Coronary artery (tissue), 2 donors: ENCODE results near the gene PMEL.
"Not testable (repeated sequence)": the region's sequence is repeated elsewhere in the genome, so short reads cannot be mapped to it uniquely, and the experiment has no call there.

Experiments
- DNase-seq: peaks from one replicate; pipeline ENCODE4 v3.0.0-alpha.2; 2017; ENCODE audit warnings: low spot score
- H3K27ac ChIP-seq, 2 donors: fragments of 200-600 bp; sonication (generic); one replicate each; pipeline ENCODE4 v1.5.1; 2016 to 2019
- H3K4me3 ChIP-seq: fragments of 200-600 bp; sonication (generic); 2 replicates; pipeline ENCODE4 v1.5.1; 2016; ENCODE audit warnings: mild to moderate bottlenecking, moderate library complexity
- TF ChIP-seq, protein P1 (sequence below): fragments of 200-600 bp; sonication (generic); IDR thresholded peaks from one replicate; pipeline ENCODE4 v1.5.1; 2019; ENCODE audit warnings: antibody characterized with exemption

PMEL gene

DNA sequence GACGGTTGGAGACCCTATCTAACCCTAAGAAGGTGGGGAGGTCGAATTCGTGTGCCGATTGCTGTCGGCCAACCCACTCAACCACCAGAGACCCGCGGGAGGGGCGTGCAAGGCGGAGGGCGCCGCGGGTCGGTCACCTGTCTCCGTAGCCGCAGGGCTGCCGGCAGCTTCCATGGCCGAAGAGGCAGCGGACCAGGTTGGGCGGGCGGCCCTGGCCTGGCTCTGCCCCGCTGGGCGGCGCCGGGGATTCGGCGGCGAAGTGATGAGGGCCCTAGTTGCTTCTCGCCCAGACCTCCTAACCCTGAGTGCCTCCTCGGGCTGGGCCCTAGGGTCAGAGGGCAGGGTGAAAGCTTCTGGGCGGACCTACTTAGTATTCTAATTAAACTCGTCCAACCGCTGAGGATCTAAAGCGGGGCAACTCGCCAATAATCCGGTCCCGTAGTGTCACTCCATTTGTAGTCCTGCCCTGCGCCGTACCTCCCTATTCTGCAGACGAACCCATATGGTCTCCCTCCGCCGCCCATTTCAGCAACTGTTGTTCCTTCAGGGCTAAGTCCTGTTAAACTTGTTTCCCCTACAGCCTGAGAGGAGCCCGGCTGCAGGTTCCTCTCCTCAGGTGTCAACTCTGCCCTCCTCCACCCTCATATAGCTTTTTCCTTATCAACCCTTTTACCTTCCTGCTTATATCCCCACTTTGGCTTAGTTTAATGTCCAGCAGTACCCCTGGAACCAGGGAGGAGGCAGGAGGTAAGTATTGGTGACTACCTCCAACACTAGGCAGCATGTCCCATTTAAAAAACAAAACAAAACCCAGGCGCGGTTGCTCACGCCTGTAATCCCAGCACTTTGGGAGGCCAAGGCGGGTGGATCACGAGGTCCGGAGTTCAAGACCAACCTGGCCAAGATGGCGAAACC, 38.0 kb downstream of the PMEL start, which contains the start of gene PYM1:
Gene PYM1 (minus strand): TSS at position 307 of the 915 bp plus-strand sequence. CDS start 133 bp downstream, at position 174.
- H3K27ac ChIP-seq, result peak within 1 kb of the TSS; percentile 78 to 98
- TF ChIP-seq, protein P1, sequence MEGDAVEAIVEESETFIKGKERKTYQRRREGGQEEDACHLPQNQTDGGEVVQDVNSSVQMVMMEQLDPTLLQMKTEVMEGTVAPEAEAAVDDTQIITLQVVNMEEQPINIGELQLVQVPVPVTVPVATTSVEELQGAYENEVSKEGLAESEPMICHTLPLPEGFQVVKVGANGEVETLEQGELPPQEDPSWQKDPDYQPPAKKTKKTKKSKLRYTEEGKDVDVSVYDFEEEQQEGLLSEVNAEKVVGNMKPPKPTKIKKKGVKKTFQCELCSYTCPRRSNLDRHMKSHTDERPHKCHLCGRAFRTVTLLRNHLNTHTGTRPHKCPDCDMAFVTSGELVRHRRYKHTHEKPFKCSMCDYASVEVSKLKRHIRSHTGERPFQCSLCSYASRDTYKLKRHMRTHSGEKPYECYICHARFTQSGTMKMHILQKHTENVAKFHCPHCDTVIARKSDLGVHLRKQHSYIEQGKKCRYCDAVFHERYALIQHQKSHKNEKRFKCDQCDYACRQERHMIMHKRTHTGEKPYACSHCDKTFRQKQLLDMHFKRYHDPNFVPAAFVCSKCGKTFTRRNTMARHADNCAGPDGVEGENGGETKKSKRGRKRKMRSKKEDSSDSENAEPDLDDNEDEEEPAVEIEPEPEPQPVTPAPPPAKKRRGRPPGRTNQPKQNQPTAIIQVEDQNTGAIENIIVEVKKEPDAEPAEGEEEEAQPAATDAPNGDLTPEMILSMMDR, result no peak
- peak within 1 kb of the TSS; percentile 92 for H3K4me3 ChIP-seq
- peak; percentile 87 for DNase-seq

DNA sequence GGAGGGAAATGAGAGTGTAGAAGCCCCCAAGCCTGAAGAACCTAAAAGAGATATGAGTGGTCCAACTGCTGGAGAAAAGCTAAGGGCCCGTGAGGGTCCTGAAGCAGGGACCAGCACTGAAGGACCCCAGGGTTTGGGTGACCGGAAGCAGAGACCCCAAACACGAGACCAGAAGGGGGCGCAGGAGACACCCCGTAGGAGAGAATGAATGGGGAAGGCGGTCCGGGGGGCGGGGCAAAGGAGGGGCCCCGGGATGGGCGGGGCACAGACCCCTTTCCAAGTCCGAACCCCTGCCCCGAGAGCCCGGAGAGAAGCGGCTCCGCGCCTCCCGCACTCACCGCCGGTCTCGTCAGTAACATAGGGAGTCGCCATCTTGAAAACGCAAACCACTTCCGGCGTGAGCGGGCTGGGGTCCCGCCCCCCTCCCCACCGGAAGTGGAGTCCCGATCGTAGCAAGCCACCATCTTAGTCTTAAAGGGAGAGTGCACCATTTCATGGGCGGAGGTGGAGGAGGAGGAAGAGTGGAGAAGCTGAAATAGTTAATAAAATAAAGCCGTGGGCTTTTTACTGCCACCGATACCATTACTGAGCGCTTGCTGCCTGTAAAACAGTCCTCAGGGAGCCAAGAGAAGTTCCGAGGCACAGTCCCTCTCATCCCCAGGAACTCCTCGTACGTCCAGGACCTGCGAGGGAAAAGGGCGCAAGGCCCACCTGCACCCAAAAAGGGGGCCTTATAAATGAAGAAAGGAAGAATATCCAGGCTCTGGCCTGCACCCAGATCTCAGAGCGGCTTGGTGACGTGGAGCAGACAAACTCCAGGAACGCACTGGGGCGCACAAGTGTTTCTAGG, 38.9 kb downstream of the PMEL start:
- peak; percentile 94 for DNase-seq
- H3K4me3 ChIP-seq, result peak overlapping the region; percentile 92
- TF ChIP-seq, protein P1, result peak; percentile 59
- H3K27ac ChIP-seq, result peak overlapping the region; percentile 78 to 98

DNA sequence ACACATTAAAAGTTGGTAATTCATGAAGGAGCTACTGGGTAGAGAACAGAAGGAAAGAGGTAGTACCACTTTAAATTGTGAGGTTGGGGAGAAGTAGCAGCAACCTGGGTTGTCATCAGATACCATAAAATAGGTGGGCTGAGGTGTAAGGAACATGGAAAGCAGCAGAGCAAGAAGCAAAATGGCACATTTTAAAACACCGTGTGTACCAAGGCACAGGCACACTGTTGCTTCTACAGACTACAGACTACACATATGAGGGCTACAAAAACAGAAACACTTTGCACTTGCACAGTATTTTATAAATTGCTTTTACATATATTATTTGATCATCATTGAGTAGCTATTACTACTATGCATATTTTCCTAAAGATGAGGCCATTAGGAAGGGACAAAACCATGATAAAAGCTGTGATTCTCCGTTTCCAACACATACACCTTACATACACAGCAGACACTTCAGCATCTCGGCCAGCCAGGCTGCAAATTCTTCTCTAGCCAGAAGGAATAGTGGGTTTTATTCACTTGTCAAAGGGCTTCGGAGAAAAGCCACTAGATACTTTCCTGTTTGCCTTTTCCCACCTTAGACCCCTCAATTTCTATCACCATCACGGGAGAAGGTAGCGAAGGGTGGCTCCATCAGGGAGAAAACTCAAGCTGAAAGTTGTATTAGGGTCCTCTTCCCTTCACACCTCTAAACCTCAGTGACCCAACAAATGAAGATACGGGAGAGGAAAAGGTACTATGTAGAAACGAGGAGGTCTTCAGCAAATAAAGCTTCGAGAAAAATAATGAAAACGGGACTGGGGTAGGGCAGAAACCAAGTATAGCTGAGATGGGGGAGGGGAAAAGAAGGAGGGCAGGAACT, 39.7 kb downstream of the PMEL start:
- TF ChIP-seq, protein P1, result no peak
- Histone ChIP-seq H3K27ac (peak overlapping the region; percentile 78 to 98), H3K4me3 (peak overlapping the region; percentile 92)
- DNase-seq, result no peak

DNA sequence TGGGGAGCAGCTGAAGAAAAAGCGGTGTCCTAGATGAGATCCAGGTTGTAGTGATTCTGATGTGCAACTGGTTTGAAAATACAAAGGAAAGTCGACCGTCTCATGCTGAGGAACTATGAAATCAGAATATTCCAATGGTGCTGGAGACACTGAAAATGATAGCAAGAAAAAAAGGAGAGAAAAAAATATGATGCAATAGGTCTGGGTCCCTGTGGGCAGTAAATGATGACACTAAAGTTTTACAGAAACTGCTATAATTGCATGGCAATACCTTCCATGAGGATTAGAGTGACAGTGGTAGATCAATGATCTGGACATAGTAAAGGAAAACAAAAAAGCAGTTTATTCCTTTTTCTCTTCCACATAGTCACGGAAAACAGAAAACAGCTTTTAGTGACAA, 40.5 kb downstream of the PMEL start:
- no peak for DNase-seq
- no peak overlapping the region for H3K27ac ChIP-seq
- no peak overlapping the region for H3K4me3 ChIP-seq
- TF ChIP-seq, protein P1, result no peak

DNA sequence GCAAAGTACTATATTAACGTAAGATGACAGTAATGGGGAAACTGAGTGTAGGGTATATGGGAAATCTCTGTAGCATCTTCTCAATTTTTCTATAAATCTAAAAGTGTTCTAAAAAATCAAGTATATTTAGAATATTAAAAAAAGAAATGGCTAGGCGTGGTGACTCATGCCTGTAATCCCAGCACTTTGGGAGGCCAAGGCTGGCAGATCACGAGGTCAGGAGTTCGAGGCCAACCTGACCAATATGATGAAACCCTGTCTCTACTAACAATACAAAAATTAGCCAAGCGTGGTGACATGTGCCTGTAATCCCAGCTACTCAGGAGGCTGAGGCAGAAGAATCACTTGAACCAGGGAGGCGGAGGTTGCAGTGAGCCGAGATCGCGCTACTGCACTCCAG, 42.2 kb downstream of the PMEL start:
- not testable (repeated sequence) for H3K27ac ChIP-seq, H3K4me3 ChIP-seq, DNase-seq

- TF ChIP-seq, protein P1, result no peak
- Histone ChIP-seq H3K4me3 (no peak overlapping the region), H3K27ac (no peak overlapping the region)
- no peak for DNase-seq
Observed at GRCh38 chr12:55922126-55922525, 43.7 kb downstream of the PMEL start.

- not testable (repeated sequence) for H3K27ac ChIP-seq, DNase-seq, H3K4me3 ChIP-seq
Observed at GRCh38 chr12:55919032-55919431, 46.8 kb downstream of the PMEL start.
